WTC11 (cell line): Measurements from ENCODE around the gene CHRNB4. TPM values are rescaled to one million over a fixed set of nuclear protein-coding genes. Genes with fewer than 3 reads are reported as not detected.

ENCODE experiments used
- ATAC-seq: fragments of 200-7000 bp; cut with Tn5 transposase; 2 replicates; pipeline ENCODE4 v1.10.0; 2021; ENCODE audit warnings: mild to moderate bottlenecking, moderate library complexity
- CTCF ChIA-PET: fragments of 300-600 bp; sonication (Branson Sonifier 250); formaldehyde crosslinking; loops from one replicate; lab custom pipeline; 2021; ENCODE audit warnings: antibody characterized with exemption; lab: Charles Lee
- POLR2A ChIA-PET: fragments of 350-600 bp; sonication (Branson Sonifier 250); formaldehyde crosslinking; loops from one replicate; lab custom pipeline; 2021; ENCODE audit warnings: antibody characterized with exemption; lab: Charles Lee
- DNase-seq: peaks from one replicate; pipeline ENCODE4 v3.0.0; 2021; ENCODE audit warnings: low spot score
- H3K27ac Mint-ChIP-seq: 2 replicates; pipeline ENCODE4 v1.8.0; 2021; ENCODE audit warnings: mixed read lengths
- H3K27me3 Mint-ChIP-seq: 2 replicates; pipeline ENCODE4 v1.8.0; 2021; ENCODE audit warnings: low read depth, mild to moderate bottlenecking, moderate library complexity, mixed read lengths
- H3K36me3 Mint-ChIP-seq: 2 replicates; pipeline ENCODE4 v1.8.0; 2021; ENCODE audit warnings: mixed read lengths
- H3K4me1 Mint-ChIP-seq: 2 replicates; pipeline ENCODE4 v1.8.0; 2022; ENCODE audit warnings: mixed read lengths
- H3K4me3 Mint-ChIP-seq: 2 replicates; pipeline ENCODE4 v1.8.0; 2021; ENCODE audit warnings: mild to moderate bottlenecking, moderate library complexity, mixed read lengths
- H3K9me3 Mint-ChIP-seq: 2 replicates; pipeline ENCODE4 v1.8.0; 2021; ENCODE audit warnings: mixed read lengths
- AR ChIP-seq: fragments of 250-450 bp; sonication (Bioruptor Pico); IDR thresholded peaks from 2 replicates; pipeline ENCODE4 v1.9.0; 2021; ENCODE audit warnings: mild to moderate bottlenecking
- CDX4 ChIP-seq: fragments of 250-450 bp; sonication (Bioruptor Pico); IDR thresholded peaks from 2 replicates; pipeline ENCODE4 v1.9.0; 2021; ENCODE audit warnings: moderate library complexity, mild to moderate bottlenecking, inconsistent platforms, borderline replicate concordance
- E2F5 ChIP-seq: sonication (generic); formaldehyde crosslinking; IDR thresholded peaks from 2 replicates; pipeline ENCODE4 v1.8.1; 2022; ENCODE audit warnings: mild to moderate bottlenecking, moderate library complexity, missing genetic modification reagents
- EMX1 ChIP-seq: fragments of 250-450 bp; sonication (Bioruptor Pico); IDR thresholded peaks from 2 replicates; pipeline ENCODE4 v1.8.0; 2021; ENCODE audit warnings: mild to moderate bottlenecking
- FOXP4 ChIP-seq: sonication (generic); formaldehyde crosslinking; IDR thresholded peaks from 2 replicates; pipeline ENCODE4 v1.8.0; 2022; ENCODE audit warnings: mild to moderate bottlenecking, missing genetic modification reagents
- JUN ChIP-seq: sonication (generic); formaldehyde crosslinking; IDR thresholded peaks from 2 replicates; pipeline ENCODE4 v1.8.0; 2023; ENCODE audit warnings: mild to moderate bottlenecking, missing genetic modification reagents
- KAT7 ChIP-seq: sonication (generic); formaldehyde crosslinking; IDR thresholded peaks from 2 replicates; pipeline ENCODE4 v1.8.1; 2023; ENCODE audit warnings: missing genetic modification reagents, mild to moderate bottlenecking, borderline replicate concordance
- MAX ChIP-seq: sonication (generic); formaldehyde crosslinking; IDR thresholded peaks from 2 replicates; pipeline ENCODE4 v1.8.0; 2022; ENCODE audit warnings: mild to moderate bottlenecking, missing genetic modification reagents
- MXD4 ChIP-seq: fragments of 250-450 bp; sonication (Bioruptor Pico); IDR thresholded peaks from 2 replicates; pipeline ENCODE4 v1.8.0; 2021; ENCODE audit warnings: mild to moderate bottlenecking, moderate library complexity, borderline replicate concordance
- NFATC4 ChIP-seq: fragments of 250-450 bp; sonication (Bioruptor Pico); IDR thresholded peaks from 2 replicates; pipeline ENCODE4 v1.9.0; 2021; ENCODE audit warnings: mild to moderate bottlenecking
- SOX15 ChIP-seq: fragments of 250-450 bp; sonication (Bioruptor Pico); IDR thresholded peaks from 2 replicates; pipeline ENCODE4 v1.9.0; 2021; ENCODE audit warnings: mild to moderate bottlenecking
- SP1 ChIP-seq: sonication (generic); formaldehyde crosslinking; conservative IDR thresholded peaks from 2 replicates; pipeline ENCODE4 v1.8.1; 2022; ENCODE audit warnings: missing genetic modification reagents
- USF2 ChIP-seq: sonication (generic); formaldehyde crosslinking; IDR thresholded peaks from 2 replicates; pipeline ENCODE4 v1.8.1; 2023; ENCODE audit warnings: mild to moderate bottlenecking, missing genetic modification reagents, moderate library complexity
- ZMAT4 ChIP-seq: fragments of 250-450 bp; sonication (Bioruptor Pico); IDR thresholded peaks from 2 replicates; pipeline ENCODE4 v1.9.0; 2021; ENCODE audit warnings: mild to moderate bottlenecking
- ZNF219 ChIP-seq: sonication (generic); formaldehyde crosslinking; IDR thresholded peaks from 2 replicates; pipeline ENCODE4 v1.8.0; 2023; ENCODE audit warnings: missing genetic modification reagents, mild to moderate bottlenecking, borderline replicate concordance
- ZNF281 ChIP-seq: sonication (generic); formaldehyde crosslinking; IDR thresholded peaks from 2 replicates; pipeline ENCODE4 v1.8.0; 2023; ENCODE audit warnings: mild to moderate bottlenecking, missing genetic modification reagents
- ZNF425 ChIP-seq: fragments of 250-450 bp; sonication (Bioruptor Pico); conservative IDR thresholded peaks from 2 replicates; pipeline ENCODE4 v1.9.0; 2021; ENCODE audit warnings: mild to moderate bottlenecking
- ZNF671 ChIP-seq: fragments of 250-450 bp; sonication (Bioruptor Pico); IDR thresholded peaks from 2 replicates; pipeline ENCODE4 v1.8.0; 2021; ENCODE audit warnings: mild to moderate bottlenecking
- total RNA-seq: library from RNA; stranded (reverse); gene quantifications from 3 replicates; pipeline ENCODE4 v1.2.3, GENCODE V29; 2021

The CHRNB4 gene
- total RNA-seq, 1 experiment from 2014 or later, result 10.1 TPM

GRCh38 chr15:78658823-78659222, 17.8 kb upstream of the CHRNB4 start:
- Mint-ChIP-seq H3K27me3 (no peaks in the 10 kb centered on the region; the same call in 1 of the 2 replicates), H3K9me3 (0 out of 2 replicates have a peak, but pooled peaks cover 2% of the 10 kb centered on the region)
- DNase-seq (no peak), ATAC-seq (no peak)
- TF ChIP-seq ZNF219 (CRISPR knock-in tag) (no peak), FOXP4 (CRISPR knock-in tag) (no peak), ZMAT4 (CRISPR knock-in tag) (no peak), USF2 (CRISPR knock-in tag) (no peak), MXD4 (no peak), SOX15 (CRISPR knock-in tag) (no peak), JUN (CRISPR knock-in tag) (no peak), KAT7 (no peak), AR (CRISPR knock-in tag) (no peak), ZNF671 (CRISPR knock-in tag) (no peak), CDX4 (CRISPR knock-in tag) (no peak), SP1 (CRISPR knock-in tag) (no peak), NFATC4 (no peak), EMX1 (CRISPR knock-in tag) (no peak), MAX (no peak), E2F5 (CRISPR knock-in tag) (no peak), ZNF425 (CRISPR knock-in tag) (no peak), ZNF281 (CRISPR knock-in tag) (no peak)
- TF ChIP-seq, all 79 proteins: peak for 0
- H3K27ac Mint-ChIP-seq, result no peak overlapping the region
- CTCF ChIA-PET, result no interaction called here
- 0 out of 2 replicates have a peak, but pooled peaks cover 3% of the 10 kb centered on the region for H3K36me3 Mint-ChIP-seq
- peaks cover 5% of the 10 kb centered on the region; the same call in 1 of the 2 replicates for H3K4me1 Mint-ChIP-seq
- POLR2A ChIA-PET, result no interaction called here
- no peak overlapping the region for H3K4me3 Mint-ChIP-seq
